NCI-H2171 (cell line): ENCODE results near the gene LMO3.
"Not testable (repeated sequence)": the region's sequence is repeated elsewhere in the genome, so short reads cannot be mapped to it uniquely, and the experiment has no call there.

Experiments used
- DNase-seq: peaks from one replicate; lab custom pipeline; 2025; lab: John Stamatoyannopoulos, UW

Gene LMO3

DNA sequence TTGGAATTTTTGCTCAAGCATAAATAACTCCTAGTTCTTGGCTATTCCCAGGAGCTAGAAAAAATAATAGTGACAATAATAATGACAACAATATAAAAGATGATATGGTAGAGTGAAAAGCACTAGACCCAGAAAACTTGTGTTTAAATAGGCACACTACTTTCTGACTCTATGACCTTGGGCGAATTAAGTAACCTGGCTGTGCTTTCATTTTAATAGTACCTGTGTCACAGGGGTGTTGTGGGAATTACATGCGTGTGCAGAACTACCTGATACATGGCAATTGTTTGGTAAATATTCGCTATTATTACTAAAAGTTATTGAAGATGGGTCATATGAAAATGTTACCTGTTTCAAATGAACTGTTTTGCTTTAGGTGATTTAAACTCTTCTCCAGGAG lies 60.1 kb downstream of the LMO3 start:
- no peak for DNase-seq

DNA sequence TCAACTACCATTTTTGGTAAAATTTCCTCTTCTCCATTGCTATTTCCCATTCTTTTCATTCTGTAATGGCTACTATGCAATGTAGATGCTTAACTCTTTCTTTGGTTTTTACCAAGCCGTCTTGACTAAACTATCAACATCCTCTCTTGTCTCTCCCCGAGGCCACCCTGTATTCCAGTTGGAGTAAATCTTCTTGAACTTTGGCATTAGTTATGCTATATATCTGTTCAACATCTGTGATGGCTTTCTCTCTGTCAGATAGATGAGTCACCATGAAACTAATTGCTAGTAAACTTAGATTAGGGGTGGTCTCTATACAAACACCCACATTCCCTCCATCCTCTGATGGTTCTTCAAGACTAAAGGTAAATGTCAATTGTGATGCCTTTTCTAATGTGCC lies 63.4 kb downstream of the LMO3 start:
- no peak for DNase-seq

DNA sequence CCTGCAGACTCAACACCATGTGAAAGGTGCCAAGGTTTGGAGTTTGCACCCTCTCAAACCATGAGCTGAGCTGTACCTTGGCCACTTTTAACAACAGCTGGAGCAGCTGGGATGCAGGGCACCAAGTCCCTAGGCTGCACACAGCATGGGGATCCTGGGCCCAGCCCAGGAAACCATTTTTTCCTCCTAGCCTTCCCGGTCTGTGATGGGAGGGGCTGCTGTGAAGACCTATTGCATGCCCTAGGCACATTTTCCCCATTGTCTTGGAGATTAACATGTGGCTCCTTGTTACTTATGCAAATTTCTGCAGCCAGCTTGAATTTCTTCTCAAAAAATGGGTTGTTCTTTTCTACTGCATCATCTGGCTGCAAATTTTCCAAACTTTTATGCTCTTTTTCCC lies 68.3 kb downstream of the LMO3 start:
- not testable (repeated sequence) for DNase-seq

- DNase-seq: peak; percentile 19
These were observed 74.3 kb downstream of the LMO3 start for GRCh38 chr12:16531621-16532020.

DNA sequence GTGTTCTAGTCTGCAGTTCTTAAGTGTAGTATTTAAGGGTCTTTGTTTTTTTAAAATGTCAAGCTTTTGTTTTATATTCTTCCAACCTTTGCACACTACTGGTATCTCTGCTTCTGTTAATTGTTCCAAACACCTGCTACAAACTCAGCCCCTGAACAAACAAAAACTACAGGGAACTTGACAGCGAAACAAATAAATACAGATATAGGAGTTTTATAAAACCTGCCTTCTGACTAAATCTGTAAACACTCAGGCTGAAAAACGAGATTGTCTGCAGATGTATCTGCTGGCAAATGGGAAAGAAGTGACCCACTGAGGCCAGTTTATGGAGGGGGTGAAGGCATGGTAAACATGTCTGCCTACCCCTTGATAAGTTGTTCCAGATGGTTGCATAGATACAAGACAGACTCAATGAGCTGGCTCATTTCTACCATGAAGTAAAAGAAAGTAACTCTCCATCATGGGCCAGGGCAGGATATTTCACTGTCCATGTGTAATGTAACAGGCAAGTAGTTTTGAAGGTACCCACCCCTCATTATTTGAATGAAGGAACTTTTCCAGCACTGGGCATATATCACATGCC lies 75.6 kb downstream of the LMO3 start:
- no peak for DNase-seq

- DNase-seq: no peak
These were observed 79.3 kb downstream of the LMO3 start for GRCh38 chr12:16526693-16527092.

DNA sequence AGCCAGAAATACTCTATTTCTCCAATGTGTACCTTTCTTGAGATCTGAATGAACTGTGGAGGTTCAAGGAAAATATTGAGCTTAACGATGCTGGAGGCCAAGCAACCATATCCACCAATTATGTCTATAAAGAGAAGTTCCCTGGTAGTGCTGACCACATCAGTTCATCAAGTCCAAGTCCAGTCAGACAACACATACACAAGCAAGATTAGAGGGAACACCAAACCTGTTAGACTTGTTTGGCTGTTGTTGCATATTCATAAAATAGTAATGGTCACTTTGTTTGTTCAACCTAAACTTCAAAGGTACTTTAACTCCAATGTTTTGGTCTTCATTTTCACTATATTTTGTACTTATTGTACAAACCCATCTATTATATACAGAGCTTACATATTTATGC lies 81.6 kb downstream of the LMO3 start:
- no peak for DNase-seq

GRCh38 chr12:16523951-16524331 lies 82.0 kb downstream of the LMO3 start:
- DNase-seq: no peak

DNA sequence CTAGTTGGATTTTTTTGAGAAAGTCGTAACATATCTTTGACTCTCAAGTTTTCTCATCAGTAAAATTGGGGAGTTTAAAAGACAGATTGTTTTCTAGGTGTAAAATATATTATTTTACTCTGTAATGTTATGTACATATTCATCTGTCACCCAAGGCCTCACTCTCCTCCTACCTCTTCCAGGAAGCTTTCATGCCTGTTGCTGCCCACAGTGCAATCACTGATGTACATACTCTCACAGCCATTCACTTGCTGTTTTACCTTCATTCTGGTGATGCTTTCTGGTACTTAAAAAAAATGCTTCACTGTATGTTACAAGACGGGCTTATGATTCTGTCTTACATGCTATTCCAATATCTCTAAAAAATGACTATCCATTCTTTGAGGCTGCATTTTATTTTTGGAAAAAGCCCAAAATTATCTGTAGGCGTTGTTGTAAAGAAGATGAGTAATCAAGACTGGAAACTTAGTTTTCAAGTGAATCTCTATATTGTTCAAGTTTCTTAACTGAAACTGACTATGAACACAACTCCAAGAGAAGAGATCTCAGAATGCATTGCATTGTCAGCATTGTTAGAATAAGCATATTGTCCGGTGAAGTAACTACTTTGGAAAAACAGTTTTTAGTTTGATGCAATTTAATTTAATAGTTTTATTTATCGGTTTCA lies 82.5 kb downstream of the LMO3 start:
- DNase-seq: no peak

GRCh38 chr12:16520328-16520727 lies 85.6 kb downstream of the LMO3 start:
- DNase-seq: no peak

- DNase-seq: peak; percentile 46
These were observed 90.3 kb downstream of the LMO3 start for GRCh38 chr12:16515666-16516065.

DNA sequence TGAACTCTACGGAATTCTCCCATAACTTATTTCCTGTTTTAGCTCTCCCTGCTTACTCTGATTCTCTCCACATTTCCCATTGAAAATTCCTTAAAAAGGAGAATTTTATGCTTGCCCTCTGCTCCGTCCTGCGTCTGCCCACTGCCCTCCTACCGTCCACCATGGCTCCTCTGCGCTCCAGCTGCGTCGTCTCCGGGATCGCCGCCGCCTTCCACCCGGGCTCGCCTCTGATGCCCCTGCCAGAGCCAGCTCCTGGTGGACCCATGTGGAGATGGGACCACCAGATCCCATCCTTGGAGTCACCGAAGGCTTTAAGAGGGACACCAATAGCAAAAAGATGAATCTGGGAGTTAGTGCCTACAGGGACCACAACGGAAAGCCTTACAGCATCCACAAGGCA lies 92.7 kb downstream of the LMO3 start:
- DNase-seq: no peak

DNA sequence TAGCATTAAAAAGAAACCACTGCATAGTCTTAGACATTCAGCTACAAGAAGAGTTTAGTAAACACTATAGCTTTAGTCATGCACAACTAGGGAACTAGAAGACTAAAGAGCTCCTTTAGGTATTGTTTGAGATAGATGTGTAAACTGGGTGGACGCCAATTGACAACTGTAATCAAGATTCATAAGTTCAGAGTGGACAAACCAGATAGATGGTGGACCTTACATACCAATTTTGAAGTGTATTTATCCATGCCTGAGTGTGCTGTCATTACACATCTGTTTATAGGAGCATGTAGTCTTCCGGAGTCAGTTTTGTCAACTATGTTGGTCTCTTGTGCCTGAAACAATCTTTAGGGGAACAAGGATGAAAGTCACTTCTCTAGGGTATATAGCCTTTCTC lies 96.6 kb downstream of the LMO3 start:
- DNase-seq: no peak

- no peak for DNase-seq
These were observed 99.6 kb downstream of the LMO3 start for GRCh38 chr12:16506394-16506793.

GRCh38 chr12:16504200-16504599 lies 101.8 kb downstream of the LMO3 start:
- DNase-seq: no peak

GRCh38 chr12:16499611-16500010 lies 106.4 kb downstream of the LMO3 start:
- no peak for DNase-seq
